Tibial artery (tissue), 4 donors: Measurements from ENCODE around the gene ERCC1.

Experiments
- DNase-seq, 2 donors: peaks; one replicate each; pipeline ENCODE4 v3.0.0-alpha.2; 2019
- H3K27ac ChIP-seq, 2 donors: fragments of 200-600 bp; sonication (generic) in 1 of 2; 1 replicate in 1 of 2; 2 replicates in 1 of 2; pipeline ENCODE4 v1.5.1; 2018 to 2019; ENCODE audit warnings: mild to moderate bottlenecking in 1 of 2
- H3K27me3 ChIP-seq, 2 donors: fragments of 200-600 bp; sonication (generic) in 1 of 2; one replicate each; pipeline versions ENCODE4 v1.5.1 to v1.6.0; 2016 to 2019
- H3K36me3 ChIP-seq, 3 donors: fragments of 200-600 bp; sonication (generic) in 2 of 3; one replicate each; pipeline ENCODE4 v1.5.1; 2016 to 2019; ENCODE audit warnings: mild to moderate bottlenecking in 2 of 3
- H3K4me1 ChIP-seq, 4 donors: fragments of 200-600 bp; sonication (generic) in 2 of 4; 1 replicate in 3 of 4; 2 replicates in 1 of 4; pipeline ENCODE4 v1.5.1; 2016 to 2019
- H3K4me3 ChIP-seq, 2 donors: fragments of 200-600 bp; sonication (generic) in 1 of 2; 1 replicate in 1 of 2; 2 replicates in 1 of 2; pipeline ENCODE4 v1.5.1; 2018 to 2019; ENCODE audit warnings: mild to moderate bottlenecking in 2 of 2
- H3K9me3 ChIP-seq, 3 donors: fragments of 200-600 bp; sonication (generic) in 1 of 3; one replicate each; pipeline ENCODE4 v1.5.1; 2016 to 2019
- intact Hi-C: fragments of 100-400 bp; cut with DNase I; formaldehyde crosslinking; loops from one replicate; pipeline ENCODE4 v1.15.0; 2023; ENCODE audit warnings: low total_unique reads
- TF ChIP-seq, protein P1 (sequence below), 2 experiments: fragments of 200-600 bp in 1 of 2; fragments of 450-650 bp in 1 of 2; IDR thresholded peaks; one replicate each; pipeline ENCODE4 v1.5.1; 2017 to 2019; ENCODE audit warnings: antibody characterized with exemption in 2 of 2, mild to moderate bottlenecking in 1 of 2, moderate library complexity in 1 of 2

The ERCC1 gene

GRCh38 chr19:45424191-45425058 lies 708 bp upstream of the ERCC1 start:
- Histone ChIP-seq H3K27me3 (no peaks in the 10 kb centered on the region), H3K9me3 (no peaks in the 10 kb centered on the region), H3K27ac (peak overlapping the region; percentile 86 to 89), H3K4me1 (peaks cover 0 to 60% (median 42%) of the 10 kb centered on the region in 4 donors), H3K4me3 (peak overlapping the region; percentile 61 to 69), H3K36me3 (peaks cover 0 to 19% (median 17%) of the 10 kb centered on the region in 3 donors)
- TF ChIP-seq, protein P1, sequence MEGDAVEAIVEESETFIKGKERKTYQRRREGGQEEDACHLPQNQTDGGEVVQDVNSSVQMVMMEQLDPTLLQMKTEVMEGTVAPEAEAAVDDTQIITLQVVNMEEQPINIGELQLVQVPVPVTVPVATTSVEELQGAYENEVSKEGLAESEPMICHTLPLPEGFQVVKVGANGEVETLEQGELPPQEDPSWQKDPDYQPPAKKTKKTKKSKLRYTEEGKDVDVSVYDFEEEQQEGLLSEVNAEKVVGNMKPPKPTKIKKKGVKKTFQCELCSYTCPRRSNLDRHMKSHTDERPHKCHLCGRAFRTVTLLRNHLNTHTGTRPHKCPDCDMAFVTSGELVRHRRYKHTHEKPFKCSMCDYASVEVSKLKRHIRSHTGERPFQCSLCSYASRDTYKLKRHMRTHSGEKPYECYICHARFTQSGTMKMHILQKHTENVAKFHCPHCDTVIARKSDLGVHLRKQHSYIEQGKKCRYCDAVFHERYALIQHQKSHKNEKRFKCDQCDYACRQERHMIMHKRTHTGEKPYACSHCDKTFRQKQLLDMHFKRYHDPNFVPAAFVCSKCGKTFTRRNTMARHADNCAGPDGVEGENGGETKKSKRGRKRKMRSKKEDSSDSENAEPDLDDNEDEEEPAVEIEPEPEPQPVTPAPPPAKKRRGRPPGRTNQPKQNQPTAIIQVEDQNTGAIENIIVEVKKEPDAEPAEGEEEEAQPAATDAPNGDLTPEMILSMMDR (IDR thresholded peaks at IDR 0.05), result no peak
- intact Hi-C loops, result no loop called here
- DNase-seq, result peak; percentile 73 to 84

GRCh38 chr19:45423033-45423588 lies 606 bp downstream of the ERCC1 start:
- no peaks in the 10 kb centered on the region for H3K9me3 ChIP-seq
- DNase-seq, result no peak
- peak overlapping the region; percentile 61 to 69 for H3K4me3 ChIP-seq
- H3K27ac ChIP-seq, result peak overlapping the region; percentile 86 to 89
- TF ChIP-seq, protein P1 (IDR thresholded peaks at IDR 0.05), result peak in 1 of 2 experiments; percentile 3
- H3K27me3 ChIP-seq, result no peaks in the 10 kb centered on the region
- H3K4me1 ChIP-seq, result peaks cover 0 to 46% (median 29%) of the 10 kb centered on the region in 4 donors
- peaks cover 0 to 33% (median 25%) of the 10 kb centered on the region in 3 donors for H3K36me3 ChIP-seq
- intact Hi-C loops, result no loop called here

GRCh38 chr19:45421947-45422498 lies 1.7 kb downstream of the ERCC1 start:
- no peak for DNase-seq
- H3K27ac ChIP-seq, result no peak overlapping the region
- peaks cover 0 to 36% (median 28%) of the 10 kb centered on the region in 4 donors for H3K4me1 ChIP-seq
- no peaks in the 10 kb centered on the region for H3K9me3 ChIP-seq
- no peak overlapping the region for H3K4me3 ChIP-seq
- TF ChIP-seq, protein P1 (IDR thresholded peaks at IDR 0.05), result no peak
- peaks cover 0 to 43% (median 35%) of the 10 kb centered on the region in 3 donors for H3K36me3 ChIP-seq
- no peaks in the 10 kb centered on the region for H3K27me3 ChIP-seq
- intact Hi-C loops, result no loop called here

- H3K36me3 ChIP-seq, result peaks cover 10 to 55% (median 47%) of the 10 kb centered on the region in 3 donors
- TF ChIP-seq, protein P1 (IDR thresholded peaks at IDR 0.05), result no peak
- no peaks in the 10 kb centered on the region for H3K9me3 ChIP-seq
- H3K4me1 ChIP-seq, result peaks cover 0 to 33% (median 26%) of the 10 kb centered on the region in 4 donors
- H3K27me3 ChIP-seq, result no peaks in the 10 kb centered on the region
- H3K27ac ChIP-seq, result no peak overlapping the region
- no peak for DNase-seq
- intact Hi-C loops, result no loop called here
- no peak overlapping the region for H3K4me3 ChIP-seq
Measured at GRCh38 chr19:45420871-45421270, 2.8 kb downstream of the ERCC1 start.

- Histone ChIP-seq H3K36me3 (peaks cover 14 to 60% (median 52%) of the 10 kb centered on the region in 3 donors), H3K4me1 (peaks cover 0 to 31% (median 24%) of the 10 kb centered on the region in 4 donors), H3K27me3 (no peaks in the 10 kb centered on the region), H3K9me3 (no peaks in the 10 kb centered on the region), H3K4me3 (no peak overlapping the region), H3K27ac (no peak overlapping the region)
- TF ChIP-seq, protein P1 (IDR thresholded peaks at IDR 0.05), result no peak
- intact Hi-C loops, result no loop called here
- DNase-seq, result no peak
Measured at GRCh38 chr19:45420356-45420755, 3.4 kb downstream of the ERCC1 start.
